GM10266 (cell line): ENCODE data around the gene KRT78.

Experiments used
- DNase-seq: peaks from one replicate; pipeline ENCODE4 v3.0.0; 2012; ENCODE audit errors: extremely low spot score
- TF ChIP-seq, protein P1 (sequence below): IDR thresholded peaks from 2 replicates; pipeline ENCODE4 v1.5.1; 2012; ENCODE audit warnings: mild to moderate bottlenecking, low read depth; ENCODE audit not compliant: control insufficient read depth, insufficient read depth; ENCODE audit errors: missing control alignments

The KRT78 gene

DNA sequence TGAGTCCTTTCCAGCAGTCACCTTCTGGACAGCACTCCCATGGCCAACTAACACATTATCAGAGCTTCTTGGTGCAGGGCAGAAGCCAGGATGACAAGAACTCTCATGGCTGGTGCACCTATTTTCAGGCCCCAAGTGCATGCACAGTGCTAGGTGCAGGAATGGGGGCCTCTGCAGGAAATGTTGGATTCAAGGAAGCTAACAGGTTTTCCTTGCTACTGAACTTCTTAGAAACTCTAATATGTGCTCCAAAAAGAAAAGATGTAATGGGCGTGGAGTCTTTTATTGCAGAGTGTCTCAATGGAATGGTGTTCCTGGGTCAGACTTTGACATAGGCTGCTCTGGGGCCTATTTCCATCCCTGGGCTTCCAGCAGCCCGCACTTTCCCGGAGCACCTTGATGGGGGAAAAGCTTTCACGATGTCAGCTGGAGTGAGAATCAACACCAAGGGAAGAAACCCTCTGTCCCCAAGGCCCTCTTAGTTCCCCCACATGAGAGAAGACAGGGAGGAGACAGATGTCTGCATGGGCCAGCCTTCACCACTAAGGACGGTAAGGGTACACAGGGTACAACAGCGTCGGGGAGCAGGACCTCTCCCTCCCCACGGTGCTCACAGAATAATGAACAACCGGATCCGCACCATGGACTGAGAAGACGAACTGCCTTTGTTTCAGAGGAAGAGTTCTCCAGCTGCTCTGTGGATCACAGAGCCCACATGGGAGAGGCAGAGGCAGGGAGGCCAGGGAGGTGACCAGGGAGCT is 59.7 kb downstream of the KRT78 start:
- no peak for DNase-seq
- TF ChIP-seq, protein P1, sequence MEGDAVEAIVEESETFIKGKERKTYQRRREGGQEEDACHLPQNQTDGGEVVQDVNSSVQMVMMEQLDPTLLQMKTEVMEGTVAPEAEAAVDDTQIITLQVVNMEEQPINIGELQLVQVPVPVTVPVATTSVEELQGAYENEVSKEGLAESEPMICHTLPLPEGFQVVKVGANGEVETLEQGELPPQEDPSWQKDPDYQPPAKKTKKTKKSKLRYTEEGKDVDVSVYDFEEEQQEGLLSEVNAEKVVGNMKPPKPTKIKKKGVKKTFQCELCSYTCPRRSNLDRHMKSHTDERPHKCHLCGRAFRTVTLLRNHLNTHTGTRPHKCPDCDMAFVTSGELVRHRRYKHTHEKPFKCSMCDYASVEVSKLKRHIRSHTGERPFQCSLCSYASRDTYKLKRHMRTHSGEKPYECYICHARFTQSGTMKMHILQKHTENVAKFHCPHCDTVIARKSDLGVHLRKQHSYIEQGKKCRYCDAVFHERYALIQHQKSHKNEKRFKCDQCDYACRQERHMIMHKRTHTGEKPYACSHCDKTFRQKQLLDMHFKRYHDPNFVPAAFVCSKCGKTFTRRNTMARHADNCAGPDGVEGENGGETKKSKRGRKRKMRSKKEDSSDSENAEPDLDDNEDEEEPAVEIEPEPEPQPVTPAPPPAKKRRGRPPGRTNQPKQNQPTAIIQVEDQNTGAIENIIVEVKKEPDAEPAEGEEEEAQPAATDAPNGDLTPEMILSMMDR, result no peak

GRCh38 chr12:52788192-52788875 is 60.5 kb downstream of the KRT78 start:
- TF ChIP-seq, protein P1, result no peak
- DNase-seq, result no peak
